HG02885 (cell line): ENCODE measurements around the gene ST3GAL3.

Experiments
- ATAC-seq: cut with Tn5 transposase; IDR thresholded peaks from one replicate; pipeline ENCODE4 v1.9.1; 2021; ENCODE audit warnings: mild to moderate bottlenecking; ENCODE audit not compliant: unreplicated experiment, poor library complexity

ST3GAL3 gene

DNA sequence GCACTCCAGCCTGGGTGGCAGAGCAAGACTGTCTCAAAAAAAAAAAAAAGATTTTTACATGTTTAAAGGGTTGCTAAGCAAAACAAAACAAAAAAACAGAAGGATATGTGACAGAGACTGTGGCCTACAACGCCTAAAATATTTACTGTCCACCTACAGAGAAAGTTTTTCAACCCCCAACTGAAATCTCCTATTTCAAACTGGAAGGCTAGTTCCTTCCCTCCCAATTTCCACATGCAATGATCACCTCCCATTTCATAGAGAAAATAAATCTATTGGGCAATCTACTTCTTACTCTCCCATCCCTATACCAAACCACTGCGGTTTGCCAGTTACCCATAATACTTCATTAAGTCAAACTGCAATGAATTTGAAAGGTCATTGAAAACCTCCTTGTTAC lies 74.2 kb downstream of the ST3GAL3 start:
- ATAC-seq: no peak

DNA sequence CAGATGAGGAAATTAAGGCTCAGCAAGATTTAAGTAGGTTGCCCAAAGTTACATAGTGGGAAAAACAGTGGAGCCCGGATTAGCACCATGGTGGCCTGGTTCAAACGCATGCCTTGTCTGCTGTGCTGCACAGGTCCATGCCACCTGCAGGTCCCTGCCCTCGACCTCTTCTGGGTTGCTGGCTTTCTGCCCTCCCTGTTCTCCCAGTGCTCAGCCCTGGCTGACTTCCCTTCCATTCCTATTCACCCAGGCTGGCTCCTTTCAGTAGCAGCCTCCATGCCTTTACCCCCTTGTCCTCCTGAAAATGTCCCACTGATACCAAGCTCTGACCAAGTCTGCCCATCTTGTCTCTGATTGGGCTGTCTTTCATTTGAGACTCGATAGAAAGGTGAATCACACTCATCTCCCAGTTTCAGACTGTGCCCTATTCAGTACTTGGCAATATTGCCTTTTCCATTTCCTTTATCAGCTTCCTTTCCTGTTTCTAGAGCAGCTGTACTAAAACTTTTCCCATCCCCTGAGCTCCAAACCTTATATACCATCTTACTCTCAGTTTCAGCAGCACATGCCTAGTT lies 75.8 kb downstream of the ST3GAL3 start:
- ATAC-seq: no peak

DNA sequence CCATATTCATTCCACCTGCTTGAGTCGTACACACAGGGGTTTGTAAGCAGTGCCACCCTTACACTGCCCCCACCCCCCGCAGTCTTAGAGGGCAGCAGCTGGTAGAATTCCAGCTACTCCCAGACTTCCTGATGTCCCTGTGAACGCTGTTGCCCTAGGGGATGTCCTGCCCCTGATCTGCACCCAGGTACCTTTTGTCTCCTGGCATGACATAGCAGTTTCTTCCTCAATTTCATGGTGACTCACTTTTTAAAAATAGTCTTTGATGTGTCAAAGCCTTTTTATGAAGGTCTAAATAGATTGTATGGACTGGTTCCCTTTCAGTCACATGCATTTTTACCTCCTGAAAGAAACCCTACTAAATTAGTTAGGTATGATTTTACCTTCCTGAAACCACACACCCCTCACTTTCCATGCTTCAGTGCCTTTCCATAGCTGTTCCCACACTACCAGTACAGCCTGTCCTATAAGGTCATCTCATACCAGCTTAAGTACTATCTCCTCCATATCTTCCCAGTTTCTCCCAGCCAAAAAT lies 76.4 kb downstream of the ST3GAL3 start:
- ATAC-seq: no peak

DNA sequence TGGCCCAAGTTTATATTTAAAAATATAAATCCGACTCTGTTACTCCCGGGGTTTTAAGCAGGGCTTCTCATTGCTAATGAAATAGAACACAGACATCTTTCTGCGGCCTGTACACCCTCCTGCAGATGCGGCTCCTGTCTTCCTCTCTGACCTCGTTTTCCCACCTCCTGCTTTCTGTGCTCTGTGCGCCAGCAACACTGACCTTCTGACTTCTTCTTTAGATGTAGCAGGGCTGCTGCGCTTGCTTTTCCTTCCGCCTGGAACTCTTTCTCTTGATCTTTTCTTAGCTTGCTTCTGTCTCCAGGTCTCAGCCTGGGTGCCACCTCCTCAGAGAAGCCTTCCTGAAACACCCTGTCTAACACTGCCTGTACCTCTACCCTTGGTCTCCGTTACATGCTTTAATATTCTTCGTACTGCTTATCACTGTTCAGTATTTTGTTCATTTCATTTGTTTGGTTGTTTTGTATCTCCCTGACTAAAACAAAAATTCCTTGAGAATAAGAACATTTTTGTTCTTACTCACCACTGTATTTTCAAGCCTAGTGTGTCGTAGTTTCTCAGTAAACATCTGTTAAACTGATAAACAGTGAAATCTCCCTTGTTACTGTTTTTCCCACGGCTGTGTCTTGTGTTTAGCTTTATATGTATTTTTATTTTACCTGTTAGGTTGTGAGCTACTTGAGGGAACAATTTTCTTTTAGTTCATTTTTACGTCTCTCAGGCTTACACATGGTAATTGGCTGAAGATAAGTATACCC lies 79.0 kb downstream of the ST3GAL3 start:
- no peak for ATAC-seq

DNA sequence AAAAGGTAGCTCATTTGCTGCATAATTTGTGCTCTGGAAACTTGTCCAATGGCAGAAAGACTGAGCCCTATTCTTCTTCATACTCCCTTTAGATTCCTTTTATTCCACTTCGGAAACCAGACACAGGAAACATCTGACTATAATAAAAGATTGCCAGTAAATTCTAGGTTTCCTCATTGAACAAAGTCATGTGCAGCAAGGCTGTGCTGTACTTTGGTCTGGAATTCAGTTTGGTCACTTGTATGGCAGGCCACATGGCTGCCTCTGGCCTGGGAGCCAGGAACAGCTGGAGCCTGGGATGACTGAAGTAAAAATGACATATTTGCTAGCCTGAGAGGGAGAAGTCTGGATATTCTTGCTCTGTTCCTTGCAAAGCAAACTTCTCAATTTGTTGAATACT lies 79.6 kb downstream of the ST3GAL3 start:
- no peak for ATAC-seq

DNA sequence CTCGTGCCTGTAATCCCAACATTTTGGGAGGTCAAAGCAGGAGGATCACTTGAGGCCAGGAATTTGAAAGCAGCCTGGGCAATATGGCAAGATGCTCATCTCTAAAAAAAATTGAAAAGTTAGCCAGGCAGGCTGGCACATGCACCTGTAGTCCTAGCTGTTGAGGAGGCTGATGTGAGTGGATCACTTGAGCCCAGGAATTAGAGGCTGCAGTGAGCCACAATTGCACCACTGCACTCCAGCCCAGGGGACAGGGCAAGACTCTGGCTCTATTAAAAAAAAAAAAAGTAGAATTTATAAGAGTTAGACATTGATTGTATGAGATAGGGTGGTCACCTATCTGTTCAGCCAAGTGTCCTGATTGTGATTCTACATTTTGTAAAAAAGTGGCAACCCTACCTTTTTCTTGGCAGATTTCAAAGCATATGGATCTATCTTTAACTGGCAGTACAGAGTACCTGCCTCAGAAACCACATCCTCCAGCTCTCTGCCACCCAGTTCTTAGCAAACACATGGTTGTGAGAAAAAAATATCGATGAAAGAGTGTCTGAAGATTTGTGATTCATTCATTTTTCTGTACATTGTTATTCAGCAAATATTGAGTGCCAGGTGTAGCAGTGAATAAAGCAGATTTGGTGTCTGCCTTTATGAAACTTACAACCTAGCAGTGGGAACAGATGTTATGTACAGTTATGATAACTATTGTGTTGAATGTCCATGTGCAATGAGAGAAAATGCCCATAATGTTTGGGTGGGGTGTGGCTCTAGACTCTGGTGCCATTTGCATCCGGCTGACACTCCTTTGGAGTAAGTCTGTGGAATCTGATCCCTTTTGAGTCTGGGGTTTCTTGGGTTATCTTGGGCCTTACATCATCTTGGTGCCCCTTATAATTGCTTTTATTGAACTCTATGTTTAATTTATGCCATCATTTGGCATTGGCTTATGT lies 82.5 kb downstream of the ST3GAL3 start:
- ATAC-seq: no peak

DNA sequence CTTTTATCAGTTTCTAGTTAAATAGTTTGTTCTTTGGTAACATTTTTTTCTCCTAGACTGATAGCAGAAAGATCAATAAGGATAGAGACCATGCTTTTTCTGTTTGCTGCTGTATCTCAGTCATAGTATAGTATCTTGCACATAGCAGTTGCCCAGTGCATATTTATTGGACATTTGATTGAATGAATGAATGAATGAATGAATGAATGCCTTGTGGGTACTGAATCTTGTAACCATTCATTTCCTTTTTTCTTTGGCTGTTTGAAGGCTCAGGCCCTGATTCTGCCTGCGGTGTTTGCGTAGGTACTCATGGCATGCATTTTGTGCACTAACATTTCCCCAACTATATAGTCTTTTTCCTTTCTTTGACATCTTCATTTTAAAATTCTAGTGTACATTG lies 83.9 kb downstream of the ST3GAL3 start:
- ATAC-seq: no peak

DNA sequence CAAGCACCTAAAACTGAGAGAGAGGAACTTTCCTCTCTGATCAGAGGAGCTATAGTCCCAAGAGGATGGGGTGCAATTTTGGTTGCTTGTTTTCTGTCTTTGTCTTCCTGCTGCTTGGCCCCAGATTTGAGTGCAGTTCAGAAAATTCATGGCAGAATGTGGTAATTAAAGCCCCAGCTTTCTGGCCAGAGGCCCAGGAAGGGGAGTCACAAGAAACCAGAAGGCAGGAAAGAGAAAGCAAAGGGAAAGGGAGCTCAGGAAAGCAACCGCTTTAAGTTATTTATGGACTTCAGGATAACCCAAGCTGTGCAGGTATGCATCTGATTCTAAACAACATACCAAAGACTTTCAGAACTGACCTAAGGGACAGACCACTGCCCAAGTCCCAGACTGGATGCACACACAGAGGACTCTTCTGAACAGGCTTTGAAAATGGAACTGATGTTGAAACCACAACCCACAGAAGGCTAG lies 88.8 kb downstream of the ST3GAL3 start:
- ATAC-seq: no peak

DNA sequence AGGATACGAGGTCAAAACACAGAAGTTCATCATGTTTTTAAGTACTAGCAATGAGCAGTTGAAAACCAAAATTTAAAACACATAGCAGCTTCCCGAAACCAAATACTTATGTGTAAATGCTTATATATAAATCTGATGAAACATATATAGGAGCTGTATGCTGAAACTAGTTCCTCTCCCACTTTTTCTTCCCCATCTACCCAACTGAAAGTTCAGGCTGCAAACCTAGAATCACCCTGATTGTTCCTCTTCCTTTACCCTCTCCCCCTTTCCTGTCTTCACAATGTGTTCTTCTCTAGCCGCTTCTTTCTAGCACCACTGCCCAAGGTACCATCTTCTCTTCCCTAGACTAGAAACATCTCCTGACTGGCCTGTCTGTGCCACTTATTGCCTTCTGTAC lies 90.6 kb downstream of the ST3GAL3 start:
- no peak for ATAC-seq

DNA sequence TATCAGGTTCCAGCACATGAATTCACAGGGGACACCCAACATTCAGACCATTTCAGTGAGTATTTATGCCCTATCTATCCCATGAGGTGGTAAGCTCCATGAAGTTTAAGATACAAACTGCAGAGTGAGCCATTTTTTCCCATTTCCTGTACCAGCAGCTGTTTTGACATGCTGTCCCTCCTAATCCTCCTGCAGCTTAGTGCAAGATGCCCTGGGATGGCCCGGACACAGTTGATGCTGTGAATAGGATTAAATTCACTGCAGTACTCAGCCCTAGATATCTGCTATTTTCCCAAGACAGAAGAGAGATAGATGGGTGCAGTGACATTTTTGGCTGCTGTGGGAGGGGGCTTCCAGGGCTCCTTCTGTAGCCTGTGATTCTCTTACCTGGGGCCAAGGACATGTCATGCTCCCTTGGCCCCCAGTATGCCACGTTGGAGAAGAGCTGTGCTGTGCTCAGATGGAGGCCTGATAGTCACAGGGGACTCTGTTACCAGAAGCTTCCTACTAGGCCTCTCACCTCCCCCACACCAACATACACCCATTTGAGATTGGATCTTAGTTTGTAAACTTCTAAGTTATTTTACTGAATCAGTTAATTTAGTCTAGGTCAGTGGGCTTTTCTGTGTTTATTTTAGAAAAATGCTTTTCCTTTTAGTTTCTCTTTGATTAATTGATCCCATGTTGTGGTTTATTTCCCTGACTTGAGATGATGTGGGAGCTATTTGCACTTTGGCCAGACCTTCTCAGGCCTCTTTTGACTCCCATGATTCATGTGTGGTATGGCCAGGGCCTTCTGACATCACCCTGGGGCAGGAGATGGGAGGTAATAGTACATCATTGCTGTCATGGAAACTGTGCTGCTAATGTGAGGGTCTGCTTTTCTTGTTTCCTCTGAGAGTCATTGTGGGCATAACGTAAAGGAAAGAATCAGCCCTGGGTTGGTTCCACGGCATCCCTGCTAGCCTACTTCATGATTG lies 92.6 kb downstream of the ST3GAL3 start:
- no peak for ATAC-seq

DNA sequence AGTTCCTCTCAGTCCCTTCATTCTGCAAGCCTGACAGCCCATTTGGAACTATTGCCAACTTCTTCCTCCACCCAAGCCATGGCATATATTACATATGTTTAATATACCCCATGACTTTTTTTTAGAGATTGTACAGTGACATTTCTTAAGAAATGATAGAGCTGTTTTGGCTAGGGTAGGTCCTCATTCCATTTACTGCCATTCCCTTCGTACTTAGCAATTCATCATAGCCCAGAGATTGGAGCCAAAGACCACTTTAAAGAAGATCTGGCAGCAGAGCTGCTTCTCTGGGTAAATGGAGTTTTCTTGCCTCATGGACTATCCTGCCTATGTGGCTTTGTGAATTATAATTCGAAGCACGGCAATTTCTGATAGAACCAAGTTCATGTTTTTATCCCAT lies 93.4 kb downstream of the ST3GAL3 start:
- no peak for ATAC-seq

DNA sequence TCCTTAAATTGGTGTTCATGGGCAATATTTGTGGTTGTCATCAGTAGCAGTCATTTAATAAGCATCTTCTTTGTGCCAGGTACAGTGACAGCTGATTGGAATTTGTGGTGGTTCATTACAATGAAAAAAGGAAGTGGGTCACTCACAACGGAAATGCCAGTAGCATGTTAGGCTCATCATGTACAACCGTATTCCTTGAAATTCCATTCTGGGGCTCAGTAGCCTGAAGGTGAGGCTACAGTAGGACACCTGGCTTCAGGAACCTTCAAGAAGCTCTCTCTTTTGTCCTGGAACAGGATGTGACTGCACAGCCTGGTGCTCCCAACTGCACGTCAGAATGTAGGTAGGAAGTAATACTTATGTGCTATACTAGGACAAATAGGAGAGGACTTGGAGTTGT lies 93.9 kb downstream of the ST3GAL3 start:
- ATAC-seq: no peak

DNA sequence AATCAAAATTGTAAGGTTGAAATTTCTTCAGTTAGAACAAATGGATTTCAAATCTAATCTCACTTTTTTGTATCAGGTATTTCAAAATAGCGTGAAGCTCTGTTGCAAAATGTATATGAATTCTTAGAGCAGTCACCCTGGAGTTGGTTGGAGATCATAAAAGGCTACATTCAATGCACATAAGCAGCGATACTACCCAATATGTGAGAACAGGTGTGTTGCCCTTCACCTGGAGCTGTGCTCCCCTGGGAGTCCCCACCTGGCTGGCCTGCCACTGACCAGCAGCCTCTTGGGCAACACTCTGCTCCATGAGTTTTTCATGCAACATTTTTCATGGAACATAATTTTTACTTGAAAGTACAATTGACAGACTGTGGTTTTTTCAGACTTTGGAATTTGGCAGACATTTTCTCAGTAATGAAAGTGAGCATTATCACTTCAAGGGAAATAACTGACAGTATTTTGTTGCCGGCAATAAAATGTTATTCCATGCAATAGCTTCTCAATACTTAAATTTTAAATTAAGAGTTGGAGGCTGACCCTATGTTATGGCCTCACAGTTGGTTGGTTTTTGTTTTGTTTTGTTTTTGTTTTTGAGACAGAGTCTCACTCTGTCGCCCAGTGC lies 95.1 kb downstream of the ST3GAL3 start:
- ATAC-seq: no peak

DNA sequence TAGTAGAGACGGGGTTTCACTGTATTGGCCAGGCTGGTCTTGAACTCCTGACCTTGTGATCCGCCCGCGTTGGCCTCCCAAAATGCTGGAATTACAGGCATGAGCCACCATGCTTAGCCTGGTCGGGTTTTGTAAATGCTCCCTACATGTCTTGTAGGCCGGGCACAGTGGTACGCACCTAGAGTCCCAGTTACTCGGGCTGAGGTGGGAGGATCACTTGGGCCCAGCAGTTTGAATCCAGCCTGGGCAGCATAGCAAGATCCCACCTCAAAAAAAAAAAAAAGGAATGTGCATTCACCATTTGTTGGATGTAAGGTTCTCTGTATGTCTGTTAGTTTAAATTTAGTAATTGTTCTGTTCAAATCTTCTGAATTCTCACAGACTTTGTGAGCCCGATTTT lies 95.8 kb downstream of the ST3GAL3 start:
- no peak for ATAC-seq

DNA sequence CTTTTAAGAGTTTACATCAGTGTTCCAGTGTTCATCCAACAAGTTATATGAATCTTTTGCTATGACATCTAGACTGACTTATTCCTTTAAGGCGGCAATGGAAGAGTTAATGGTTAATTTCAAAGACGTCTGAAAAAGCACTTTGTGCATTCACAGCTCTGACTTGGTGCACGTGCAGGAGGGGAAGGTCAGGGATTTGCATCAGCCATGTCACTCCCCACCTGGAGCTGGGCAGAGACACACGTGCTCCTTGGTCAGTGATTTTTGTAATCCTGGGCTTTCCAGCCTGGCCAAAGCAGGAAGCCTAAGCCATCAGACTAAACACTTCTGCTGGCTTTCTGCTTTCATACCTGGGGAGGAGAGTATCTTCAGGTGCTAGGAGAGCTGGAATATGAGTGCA lies 96.3 kb downstream of the ST3GAL3 start:
- ATAC-seq: no peak

DNA sequence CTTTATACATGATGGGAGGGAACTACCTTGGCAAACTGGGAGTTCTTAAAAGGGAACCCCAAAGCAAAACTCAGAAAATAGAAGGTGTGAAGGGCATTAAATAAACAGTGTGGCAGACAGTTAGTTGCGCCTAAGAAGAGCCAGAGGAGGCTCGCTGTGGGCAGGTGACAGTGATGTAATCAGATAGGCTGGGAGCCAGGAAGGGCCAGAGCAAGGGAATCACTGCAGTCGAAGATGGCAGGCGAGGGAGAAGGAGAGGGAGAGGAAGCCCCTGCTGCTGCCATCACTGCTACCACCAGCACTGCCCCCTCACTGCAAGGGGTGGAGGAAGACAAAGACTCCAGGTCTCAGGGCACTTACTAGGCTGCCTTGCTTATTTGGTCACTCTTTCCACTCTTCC lies 97.2 kb downstream of the ST3GAL3 start:
- no peak for ATAC-seq

DNA sequence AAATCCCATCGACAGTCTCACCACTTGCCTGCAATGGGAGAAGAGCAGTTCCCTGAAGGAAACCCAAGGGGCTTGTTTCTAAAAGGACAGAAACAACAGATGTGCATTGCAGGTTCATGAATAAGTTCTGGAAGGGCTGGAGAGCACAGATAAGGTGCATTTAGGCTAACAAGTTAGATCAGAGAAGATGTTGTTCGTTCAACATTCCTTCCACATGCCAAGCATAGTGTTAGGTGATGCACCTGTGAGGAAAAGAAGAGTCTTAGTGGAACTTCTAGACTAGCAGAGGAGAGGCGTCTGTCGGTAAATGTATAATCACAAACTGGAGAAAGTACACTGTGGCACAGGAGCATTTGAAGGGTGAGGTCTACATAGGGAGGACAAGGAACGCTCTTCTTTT lies 98.0 kb downstream of the ST3GAL3 start:
- no peak for ATAC-seq

DNA sequence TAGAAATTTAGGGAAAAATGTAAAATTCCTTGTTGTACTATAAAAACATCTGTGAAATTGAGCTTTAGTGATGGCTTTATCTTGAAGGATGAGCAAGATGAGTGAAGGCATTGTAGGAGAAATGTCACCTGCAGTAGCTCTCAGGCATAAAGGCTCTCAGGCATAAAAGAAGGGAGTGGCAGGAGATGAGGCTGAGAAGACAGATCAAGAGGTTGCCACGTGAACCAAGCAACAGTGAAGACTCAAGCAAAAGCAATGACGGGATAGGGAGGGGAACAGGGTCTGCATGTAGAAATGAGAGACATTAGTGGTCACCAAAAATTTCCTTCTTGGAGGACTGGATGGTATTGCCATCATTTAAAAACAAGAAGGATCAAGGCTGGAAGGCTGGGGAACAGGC lies 98.8 kb downstream of the ST3GAL3 start:
- no peak for ATAC-seq

DNA sequence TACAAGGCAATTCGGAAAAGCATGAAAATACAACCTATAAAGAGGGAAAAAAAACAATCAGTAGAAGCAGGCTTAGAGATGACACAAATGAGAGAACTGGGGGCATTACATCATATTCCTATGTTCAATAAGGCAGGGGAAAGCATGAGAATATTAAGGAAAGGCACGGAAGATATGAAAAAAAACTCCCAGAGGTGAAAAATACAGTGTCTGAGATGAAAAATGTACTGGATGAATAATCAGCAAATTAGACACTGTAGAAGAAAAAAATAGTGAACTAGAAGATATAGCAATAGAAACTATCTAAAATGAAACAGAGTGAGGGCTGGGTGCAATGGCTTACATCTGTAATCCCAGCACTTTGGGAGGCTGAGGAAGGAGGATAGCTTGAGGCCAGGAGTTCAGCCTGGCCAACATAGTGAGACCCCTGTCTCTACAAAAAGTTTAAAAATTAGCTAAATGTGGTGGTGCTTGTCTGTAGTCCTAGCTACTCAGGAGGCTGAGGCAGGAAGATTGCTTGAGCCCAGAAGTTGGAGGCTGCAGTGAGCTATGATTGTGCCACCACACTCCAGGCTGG lies 101.8 kb downstream of the ST3GAL3 start:
- ATAC-seq: no peak
